Keratinocyte (primary cell): ENCODE results near the gene EIF4G2. TPM values are rescaled to one million over a fixed set of nuclear protein-coding genes. Genes with fewer than 3 reads are reported as not detected.
"Not testable (repeated sequence)": the region's sequence is repeated elsewhere in the genome, so short reads cannot be mapped to it uniquely, and the experiment has no call there.

Experiments
- DNase-seq: peaks from one replicate; pipeline ENCODE4 v3.0.0-alpha.2; 2011; ENCODE audit warnings: low read depth, missing footprints, low spot score
- FAIRE-seq: peaks from 2 replicates; lab custom pipeline; 2011; peaks lifted over from hg19 to GRCh38; lab: Jason Lieb, UNC
- H2AFZ ChIP-seq: 2 replicates; pipeline ENCODE4 v1.6.0; 2012; ENCODE audit warnings: low read length, control low read depth, inconsistent platforms; ENCODE audit not compliant: control insufficient read depth
- H3K27ac ChIP-seq: 2 replicates; pipeline ENCODE4 v1.5.1; 2011; ENCODE audit warnings: low read length; ENCODE audit not compliant: control insufficient read depth, insufficient read depth
- H3K27me3 ChIP-seq: 3 replicates; pipeline ENCODE4 v1.6.0; 2011; ENCODE audit warnings: low read length; ENCODE audit not compliant: control insufficient read depth, insufficient read depth; ENCODE audit errors: extremely low read depth
- H3K36me3 ChIP-seq, 2 experiments: 2 replicates in 1 of 2; 3 replicates in 1 of 2; pipeline ENCODE4 v1.5.1; 2011; ENCODE audit warnings: low read length in 2 of 2, mild to moderate bottlenecking in 1 of 2; ENCODE audit not compliant: control insufficient read depth in 2 of 2, insufficient read depth in 2 of 2; ENCODE audit errors: extremely low read depth in 1 of 2
- H3K4me1 ChIP-seq: 3 replicates; pipeline ENCODE4 v1.5.1; 2011; ENCODE audit warnings: low read length; ENCODE audit not compliant: control insufficient read depth, insufficient read depth; ENCODE audit errors: extremely low read depth
- H3K4me2 ChIP-seq: 3 replicates; pipeline ENCODE4 v1.6.0; 2011; ENCODE audit warnings: low read depth, low read length; ENCODE audit not compliant: control insufficient read depth, insufficient read depth; ENCODE audit errors: extremely low read depth
- H3K4me3 ChIP-seq, 3 experiments: fragments of 200-600 bp in 1 of 3; sonication (generic) in 1 of 3; 2 replicates in 2 of 3; 3 replicates in 1 of 3; pipeline ENCODE4 v1.5.1; 2011 to 2016; ENCODE audit warnings: low read length in 3 of 3, mild to moderate bottlenecking in 3 of 3, control low read depth in 2 of 3, inconsistent platforms in 1 of 3, low read depth in 1 of 3, mixed read lengths in 1 of 3, mixed run types in 1 of 3, moderate library complexity in 1 of 3; ENCODE audit not compliant: control insufficient read depth in 2 of 3, insufficient read depth in 2 of 3; ENCODE audit errors: extremely low read depth in 1 of 3
- H3K79me2 ChIP-seq: 2 replicates; pipeline ENCODE4 v1.6.0; 2012; ENCODE audit warnings: low read length; ENCODE audit not compliant: control insufficient read depth, insufficient read depth
- H3K9ac ChIP-seq: 3 replicates; pipeline ENCODE4 v1.6.0; 2011; ENCODE audit warnings: low read length; ENCODE audit not compliant: control insufficient read depth, insufficient read depth; ENCODE audit errors: extremely low read depth
- H3K9me1 ChIP-seq: 3 replicates; pipeline ENCODE4 v1.6.0; 2011; ENCODE audit warnings: low read length; ENCODE audit not compliant: control insufficient read depth, insufficient read depth; ENCODE audit errors: extremely low read depth
- H3K9me3 ChIP-seq: 2 replicates; pipeline ENCODE4 v1.5.1; 2012; ENCODE audit warnings: low read depth, low read length; ENCODE audit not compliant: control insufficient read depth
- H4K20me1 ChIP-seq: 3 replicates; pipeline ENCODE4 v1.6.0; 2011; ENCODE audit warnings: low read length; ENCODE audit not compliant: control insufficient read depth, insufficient read depth; ENCODE audit errors: extremely low read depth
- CTCF ChIP-seq, 3 experiments: IDR thresholded peaks in 1 of 3; conservative IDR thresholded peaks in 1 of 3; optimal IDR thresholded peaks in 1 of 3; 2 replicates in 2 of 3; 3 replicates in 1 of 3; pipeline versions ENCODE3 to v1.5.1; 2011; ENCODE audit warnings: low read length in 3 of 3, mild to moderate bottlenecking in 3 of 3, moderate library complexity in 2 of 3, control low read depth in 1 of 3, inconsistent platforms in 1 of 3; ENCODE audit not compliant: insufficient read depth in 2 of 3; ENCODE audit errors: extremely low read depth in 1 of 3
- EZH2 ChIP-seq: IDR thresholded peaks from one replicate; pipeline ENCODE4 v1.6.1; 2012; ENCODE audit warnings: inconsistent platforms, mild to moderate bottlenecking, low read length, moderate library complexity
- dilution Hi-C: fragments of 300-500 bp; cut with MboI; formaldehyde crosslinking; loops from one replicate; pipeline ENCODE4 v1.7.0; 2020; ENCODE audit warnings: low sequenced_read_pairs; ENCODE audit not compliant: extremely low pct_ligation_motif_present
- polyA plus RNA-seq, 5 experiments: library from polyadenylated mRNA; depleted of rRNA in 3 of 5; stranded (reverse) in 3 of 5; stranded (forward) in 1 of 5; unstranded in 1 of 5; fragments of >200 nt; gene quantifications; 1 replicate in 1 of 5; 2 replicates in 3 of 5; 3 replicates in 1 of 5; pipeline versions ENCODE4 v1.2.1 to v1.2.3, GENCODE V29; 2011 to 2012; ENCODE audit warnings: missing spikeins in 2 of 5, low read depth in 1 of 5, low replicate concordance in 1 of 5

The EIF4G2 gene
- polyA plus RNA-seq, 1 donor (not counting 4 experiments of a cell fraction or from before 2014, with no cell fraction given): 643 TPM

DNA sequence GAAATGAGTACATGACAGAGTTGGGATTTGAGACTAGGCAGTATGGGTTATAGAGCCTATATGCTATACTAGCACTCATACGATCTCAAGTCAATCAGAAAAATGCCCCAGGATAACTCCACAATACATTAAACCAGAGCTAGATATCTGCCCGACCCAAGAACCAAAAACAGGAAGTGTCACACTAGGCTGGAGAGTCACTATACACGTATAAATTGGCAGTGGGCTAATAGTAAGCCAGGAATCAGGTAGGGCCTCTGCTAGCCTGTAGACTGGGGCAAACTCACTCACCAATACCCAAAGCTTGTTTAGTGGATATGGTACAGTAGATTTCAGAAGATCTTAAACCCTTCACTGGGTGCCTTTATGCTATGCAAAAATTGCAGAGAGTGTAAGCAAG is 16.2 kb upstream of the EIF4G2 start:
- Histone ChIP-seq H2AFZ (no peak overlapping the region), H3K27me3 (no peaks in the 10 kb centered on the region), H4K20me1 (no peaks in the 10 kb centered on the region), H3K4me3 (no peak overlapping the region), H3K36me3 (no peaks in the 10 kb centered on the region), H3K9me1 (no peaks in the 10 kb centered on the region), H3K27ac (no peak overlapping the region), H3K9me3 (no peaks in the 10 kb centered on the region), H3K9ac (no peak overlapping the region), H3K4me2 (no peak overlapping the region), H3K79me2 (no peaks in the 10 kb centered on the region), H3K4me1 (no peaks in the 10 kb centered on the region)
- TF ChIP-seq EZH2: no peak
- no peak for TF ChIP-seq CTCF (optimal IDR thresholded peaks at IDR 0.05 in 1 of 3, IDR thresholded peaks at IDR 0.05 in 1 of 3, conservative IDR thresholded peaks at IDR 0.05 in 1 of 3; ENCODE audit: extremely low read depth in 1 of 3, insufficient read depth in 2 of 3, low read length in 3 of 3)
- DNase-seq (no peak), FAIRE-seq (no peak)
- dilution Hi-C loops: no loop called here

DNA sequence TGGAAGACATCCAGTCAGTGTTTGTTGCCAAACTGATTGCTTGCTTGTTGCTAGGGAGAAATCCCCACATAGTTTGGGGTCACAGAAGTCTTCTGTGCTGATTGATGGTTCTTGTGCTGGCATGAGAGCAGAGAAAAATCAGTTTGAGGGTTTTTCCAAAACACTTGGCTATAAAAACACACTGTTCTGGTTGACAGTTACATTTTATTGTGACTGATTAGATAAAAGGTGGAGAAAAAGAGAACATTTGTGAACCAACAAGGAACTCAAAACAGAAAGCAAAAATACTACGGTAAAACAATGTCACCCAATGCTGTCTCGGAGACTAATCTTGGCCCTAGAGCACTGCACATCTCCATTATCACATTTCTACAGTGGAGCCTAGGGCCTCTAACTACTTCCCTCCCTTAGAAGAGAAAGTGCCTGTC is 14.4 kb upstream of the EIF4G2 start:
- no peak overlapping the region for H3K9ac ChIP-seq
- H3K4me3 ChIP-seq: no peak overlapping the region
- H3K36me3 ChIP-seq: no peaks in the 10 kb centered on the region
- no peaks in the 10 kb centered on the region for H3K27me3 ChIP-seq
- no peak for FAIRE-seq
- H3K27ac ChIP-seq: no peak overlapping the region
- H2AFZ ChIP-seq: peak overlapping the region; percentile 49
- H3K4me2 ChIP-seq: no peak overlapping the region
- no peak for TF ChIP-seq CTCF (optimal IDR thresholded peaks at IDR 0.05 in 1 of 3, IDR thresholded peaks at IDR 0.05 in 1 of 3, conservative IDR thresholded peaks at IDR 0.05 in 1 of 3; ENCODE audit: extremely low read depth in 1 of 3, insufficient read depth in 2 of 3, low read length in 3 of 3)
- no peak for TF ChIP-seq EZH2
- no peak for DNase-seq
- dilution Hi-C loops: no loop called here
- no peaks in the 10 kb centered on the region for H3K9me1 ChIP-seq
- H3K9me3 ChIP-seq: no peaks in the 10 kb centered on the region
- no peaks in the 10 kb centered on the region for H4K20me1 ChIP-seq
- H3K4me1 ChIP-seq: no peaks in the 10 kb centered on the region
- H3K79me2 ChIP-seq: no peaks in the 10 kb centered on the region

- FAIRE-seq, H3K27me3 ChIP-seq, H3K9ac ChIP-seq, DNase-seq, H3K27ac ChIP-seq, H3K4me2 ChIP-seq, dilution Hi-C loops, H3K9me3 ChIP-seq, H3K4me1 ChIP-seq, H3K4me3 ChIP-seq, H3K79me2 ChIP-seq, H4K20me1 ChIP-seq, H3K36me3 ChIP-seq, H3K9me1 ChIP-seq, H2AFZ ChIP-seq: not testable (repeated sequence)
These were observed 13.8 kb upstream of the EIF4G2 start for GRCh38 chr11:10822491-10822890.
